Measurements from ENCODE around the gene QSOX2.

The QSOX2 gene

GRCh38 chr9:136187683-136188586 is 57.7 kb downstream of the QSOX2 start:
- Histone ChIP-seq H3K4me1 (ENCODE audit: control insufficient read depth, insufficient read depth, low read length) (no peaks in the 10 kb centered on the region), H3K27me3 (ENCODE audit: control insufficient read depth, insufficient read depth, low read length) (peaks cover 30% of the 10 kb centered on the region)

DNA sequence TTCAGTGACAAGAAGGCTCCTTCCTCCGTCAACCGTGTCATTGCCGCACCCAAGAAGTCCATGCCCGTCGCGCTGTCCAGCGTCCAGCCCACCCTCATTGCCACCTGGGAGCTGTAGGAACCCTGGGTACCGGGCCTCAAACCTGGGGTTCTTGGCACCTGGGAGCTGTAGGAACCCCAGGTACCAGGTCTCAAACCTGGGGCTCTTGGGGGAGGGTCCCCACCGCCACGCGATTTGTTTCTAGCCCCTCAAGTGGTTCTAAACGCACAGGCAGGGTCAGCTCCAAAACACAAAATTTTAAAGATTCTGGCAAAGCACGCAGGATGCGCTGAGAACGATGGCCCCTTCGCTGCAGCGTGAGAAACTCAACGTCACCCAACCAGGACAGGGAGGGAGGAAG is 58.4 kb downstream of the QSOX2 start:
- Histone ChIP-seq H3K27me3 (ENCODE audit: control insufficient read depth, insufficient read depth, low read length) (peaks cover 22% of the 10 kb centered on the region), H3K9me3 (ENCODE audit: control insufficient read depth, insufficient read depth, low read length) (no peaks in the 10 kb centered on the region), H3K4me3 (ENCODE audit: low read depth, low read length) (no peak overlapping the region), H3K36me3 (ENCODE audit: control insufficient read depth, insufficient read depth, low read length) (no peaks in the 10 kb centered on the region), H3K9ac (ENCODE audit: low read depth, low read length) (no peak overlapping the region), H3K4me1 (ENCODE audit: control insufficient read depth, insufficient read depth, low read length) (no peaks in the 10 kb centered on the region)

More at GRCh38 chr9:136187683-136188586, 57.7 kb downstream of the QSOX2 start:
- Histone ChIP-seq H3K4me3 (ENCODE audit: low read depth, low read length) (no peak overlapping the region), H3K9ac (ENCODE audit: low read depth, low read length) (no peak overlapping the region), H3K9me3 (ENCODE audit: control insufficient read depth, insufficient read depth, low read length) (no peaks in the 10 kb centered on the region), H3K36me3 (ENCODE audit: control insufficient read depth, insufficient read depth, low read length) (no peaks in the 10 kb centered on the region)

DNA sequence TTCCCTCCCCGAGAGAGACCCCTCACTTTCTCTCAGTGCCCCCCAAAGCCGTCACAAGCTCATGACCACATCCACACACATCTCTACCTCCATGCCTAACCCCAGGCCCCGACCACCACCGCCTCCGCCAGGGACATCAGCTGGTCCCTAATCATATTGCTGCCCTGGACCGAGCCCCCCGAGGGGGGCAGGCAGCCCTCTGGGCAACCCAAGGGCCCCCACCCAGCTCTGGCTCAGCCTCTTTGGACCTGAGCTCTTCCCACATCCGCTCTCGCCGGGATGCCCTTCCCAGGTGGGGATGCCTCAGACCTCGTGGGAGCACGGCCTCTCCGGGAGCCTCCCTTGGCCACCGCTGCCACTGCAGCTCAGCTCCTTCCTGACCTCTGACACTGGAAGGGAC is 59.2 kb downstream of the QSOX2 start:
- H3K36me3 ChIP-seq (ENCODE audit: control insufficient read depth, insufficient read depth, low read length): no peaks in the 10 kb centered on the region
- H3K4me3 ChIP-seq (ENCODE audit: low read depth, low read length): no peak overlapping the region
- H3K9me3 ChIP-seq (ENCODE audit: control insufficient read depth, insufficient read depth, low read length): no peaks in the 10 kb centered on the region
- H3K4me1 ChIP-seq (ENCODE audit: control insufficient read depth, insufficient read depth, low read length): no peaks in the 10 kb centered on the region
- H3K27me3 ChIP-seq (ENCODE audit: control insufficient read depth, insufficient read depth, low read length): peaks cover 14% of the 10 kb centered on the region
- no peak overlapping the region for H3K9ac ChIP-seq (ENCODE audit: low read depth, low read length)

GRCh38 chr9:136185596-136186366 is 59.8 kb downstream of the QSOX2 start:
- H3K4me1 ChIP-seq (ENCODE audit: control insufficient read depth, insufficient read depth, low read length): no peaks in the 10 kb centered on the region
- H3K4me3 ChIP-seq (ENCODE audit: low read depth, low read length): no peak overlapping the region
- no peaks in the 10 kb centered on the region for H3K9me3 ChIP-seq (ENCODE audit: control insufficient read depth, insufficient read depth, low read length)
- H3K27me3 ChIP-seq (ENCODE audit: control insufficient read depth, insufficient read depth, low read length): peaks cover 8% of the 10 kb centered on the region
- no peaks in the 10 kb centered on the region for H3K36me3 ChIP-seq (ENCODE audit: control insufficient read depth, insufficient read depth, low read length)
- no peak overlapping the region for H3K9ac ChIP-seq (ENCODE audit: low read depth, low read length)

- peaks cover 2% of the 10 kb centered on the region for H3K27me3 ChIP-seq (ENCODE audit: control insufficient read depth, insufficient read depth, low read length)
- H3K4me3 ChIP-seq (ENCODE audit: low read depth, low read length): no peak overlapping the region
- H3K9ac ChIP-seq (ENCODE audit: low read depth, low read length): no peak overlapping the region
- H3K9me3 ChIP-seq (ENCODE audit: control insufficient read depth, insufficient read depth, low read length): no peaks in the 10 kb centered on the region
- no peaks in the 10 kb centered on the region for H3K4me1 ChIP-seq (ENCODE audit: control insufficient read depth, insufficient read depth, low read length)
- H3K36me3 ChIP-seq (ENCODE audit: control insufficient read depth, insufficient read depth, low read length): no peaks in the 10 kb centered on the region
Observed at GRCh38 chr9:136185066-136185465, 60.5 kb downstream of the QSOX2 start.

DNA sequence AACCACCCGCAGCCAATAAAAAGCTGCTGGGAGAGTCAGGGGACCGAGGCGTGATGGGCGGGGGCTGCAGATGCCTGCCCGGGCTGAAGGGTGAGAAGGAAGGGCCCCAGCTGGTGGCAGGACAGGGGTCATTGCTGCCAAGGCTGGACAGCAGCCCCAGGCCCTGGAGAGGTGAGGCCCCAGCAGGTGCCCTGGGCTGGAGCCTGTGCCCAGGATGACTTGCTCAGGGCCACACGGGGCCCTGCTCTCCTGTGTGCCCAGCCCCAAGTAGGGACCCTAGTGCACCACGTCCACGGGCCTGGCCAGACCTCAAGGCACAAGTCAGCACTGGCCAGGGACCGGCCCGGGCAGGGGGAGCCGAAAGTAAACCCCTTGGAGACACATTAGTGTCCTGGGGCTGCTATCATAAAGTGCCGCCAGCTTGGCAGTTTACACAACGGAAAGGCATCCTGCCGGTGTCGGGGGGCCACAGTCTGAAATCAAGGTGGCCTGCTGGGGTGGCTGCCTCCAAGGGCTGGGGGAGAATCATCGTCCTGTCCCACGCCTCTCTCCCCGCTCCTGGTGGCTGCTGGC is 62.7 kb downstream of the QSOX2 start:
- Histone ChIP-seq H3K9ac (ENCODE audit: low read depth, low read length) (no peak overlapping the region), H3K36me3 (ENCODE audit: control insufficient read depth, insufficient read depth, low read length) (no peaks in the 10 kb centered on the region), H3K4me3 (ENCODE audit: low read depth, low read length) (no peak overlapping the region), H3K27me3 (ENCODE audit: control insufficient read depth, insufficient read depth, low read length) (no peaks in the 10 kb centered on the region), H3K4me1 (ENCODE audit: control insufficient read depth, insufficient read depth, low read length) (no peaks in the 10 kb centered on the region), H3K9me3 (ENCODE audit: control insufficient read depth, insufficient read depth, low read length) (no peaks in the 10 kb centered on the region)

- H3K9ac ChIP-seq (ENCODE audit: low read depth, low read length): no peak overlapping the region
- no peaks in the 10 kb centered on the region for H3K27me3 ChIP-seq (ENCODE audit: control insufficient read depth, insufficient read depth, low read length)
- no peaks in the 10 kb centered on the region for H3K9me3 ChIP-seq (ENCODE audit: control insufficient read depth, insufficient read depth, low read length)
- H3K36me3 ChIP-seq (ENCODE audit: control insufficient read depth, insufficient read depth, low read length): no peaks in the 10 kb centered on the region
- no peaks in the 10 kb centered on the region for H3K4me1 ChIP-seq (ENCODE audit: control insufficient read depth, insufficient read depth, low read length)
- no peak overlapping the region for H3K4me3 ChIP-seq (ENCODE audit: low read depth, low read length)
Observed at GRCh38 chr9:136182420-136182787, 63.2 kb downstream of the QSOX2 start.

DNA sequence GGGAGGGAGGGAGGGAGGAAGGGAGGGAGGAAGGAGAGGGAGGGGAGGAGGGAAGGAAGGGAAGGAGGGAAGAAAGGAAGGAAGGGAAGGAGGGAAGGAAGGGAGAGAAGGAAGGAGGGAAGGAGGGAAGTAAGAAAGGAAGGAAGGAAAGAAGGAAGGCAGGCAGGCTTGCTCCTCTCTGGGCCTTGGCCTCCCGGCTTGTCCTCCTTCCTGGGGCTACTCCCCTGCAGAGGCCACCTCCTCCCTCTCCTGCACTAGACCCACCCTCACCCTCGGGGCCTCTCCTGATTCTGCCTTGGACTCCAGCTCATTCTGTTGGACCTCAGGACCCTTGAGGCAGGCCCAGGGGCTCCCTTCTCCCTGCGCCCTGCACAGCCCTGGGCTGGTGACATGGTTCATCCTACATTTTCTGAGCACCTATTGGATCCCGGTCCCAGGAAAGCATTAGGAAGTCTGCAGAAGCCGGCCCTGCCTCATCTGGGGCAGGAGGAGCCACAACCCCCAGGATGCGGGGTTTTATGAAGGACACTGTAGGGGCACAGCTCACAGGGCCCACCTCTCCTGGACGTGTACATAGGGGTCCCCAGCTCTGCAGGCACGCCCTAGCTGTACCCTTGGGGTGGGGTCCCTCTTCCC is 63.7 kb downstream of the QSOX2 start:
- Histone ChIP-seq H3K9ac (ENCODE audit: low read depth, low read length) (no peak overlapping the region), H3K4me1 (ENCODE audit: control insufficient read depth, insufficient read depth, low read length) (no peaks in the 10 kb centered on the region), H3K4me3 (ENCODE audit: low read depth, low read length) (no peak overlapping the region), H3K9me3 (ENCODE audit: control insufficient read depth, insufficient read depth, low read length) (no peaks in the 10 kb centered on the region), H3K36me3 (ENCODE audit: control insufficient read depth, insufficient read depth, low read length) (no peaks in the 10 kb centered on the region), H3K27me3 (ENCODE audit: control insufficient read depth, insufficient read depth, low read length) (no peaks in the 10 kb centered on the region)

GRCh38 chr9:136180586-136180985 is 65.0 kb downstream of the QSOX2 start:
- no peak overlapping the region for H3K4me3 ChIP-seq (ENCODE audit: low read depth, low read length)
- H3K36me3 ChIP-seq (ENCODE audit: control insufficient read depth, insufficient read depth, low read length): no peaks in the 10 kb centered on the region
- no peaks in the 10 kb centered on the region for H3K9me3 ChIP-seq (ENCODE audit: control insufficient read depth, insufficient read depth, low read length)
- H3K4me1 ChIP-seq (ENCODE audit: control insufficient read depth, insufficient read depth, low read length): no peaks in the 10 kb centered on the region
- no peaks in the 10 kb centered on the region for H3K27me3 ChIP-seq (ENCODE audit: control insufficient read depth, insufficient read depth, low read length)
- no peak overlapping the region for H3K9ac ChIP-seq (ENCODE audit: low read depth, low read length)

DNA sequence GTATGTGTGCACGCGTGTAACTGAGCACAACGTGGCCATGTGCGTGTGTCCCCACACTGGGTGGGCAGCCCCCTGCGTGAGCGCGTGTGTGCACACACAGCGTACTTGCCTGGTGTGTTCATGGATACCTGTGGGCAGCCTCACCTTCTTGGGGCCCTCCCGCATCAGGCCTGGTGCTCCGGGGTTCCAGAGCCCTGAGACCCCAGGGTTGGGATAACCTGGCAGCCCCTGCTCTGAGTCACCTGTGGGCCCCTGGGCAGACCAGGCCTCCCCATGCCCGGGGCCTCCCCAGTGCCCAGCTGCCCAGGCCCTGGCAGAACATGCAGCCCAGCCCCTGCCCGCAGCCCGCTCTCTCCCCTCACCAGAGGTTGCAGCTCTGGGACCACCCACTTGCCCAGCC is 65.9 kb downstream of the QSOX2 start:
- H3K36me3 ChIP-seq (ENCODE audit: control insufficient read depth, insufficient read depth, low read length): no peaks in the 10 kb centered on the region
- no peaks in the 10 kb centered on the region for H3K9me3 ChIP-seq (ENCODE audit: control insufficient read depth, insufficient read depth, low read length)
- no peak overlapping the region for H3K9ac ChIP-seq (ENCODE audit: low read depth, low read length)
- no peak overlapping the region for H3K4me3 ChIP-seq (ENCODE audit: low read depth, low read length)
- no peaks in the 10 kb centered on the region for H3K27me3 ChIP-seq (ENCODE audit: control insufficient read depth, insufficient read depth, low read length)
- H3K4me1 ChIP-seq (ENCODE audit: control insufficient read depth, insufficient read depth, low read length): no peaks in the 10 kb centered on the region

DNA sequence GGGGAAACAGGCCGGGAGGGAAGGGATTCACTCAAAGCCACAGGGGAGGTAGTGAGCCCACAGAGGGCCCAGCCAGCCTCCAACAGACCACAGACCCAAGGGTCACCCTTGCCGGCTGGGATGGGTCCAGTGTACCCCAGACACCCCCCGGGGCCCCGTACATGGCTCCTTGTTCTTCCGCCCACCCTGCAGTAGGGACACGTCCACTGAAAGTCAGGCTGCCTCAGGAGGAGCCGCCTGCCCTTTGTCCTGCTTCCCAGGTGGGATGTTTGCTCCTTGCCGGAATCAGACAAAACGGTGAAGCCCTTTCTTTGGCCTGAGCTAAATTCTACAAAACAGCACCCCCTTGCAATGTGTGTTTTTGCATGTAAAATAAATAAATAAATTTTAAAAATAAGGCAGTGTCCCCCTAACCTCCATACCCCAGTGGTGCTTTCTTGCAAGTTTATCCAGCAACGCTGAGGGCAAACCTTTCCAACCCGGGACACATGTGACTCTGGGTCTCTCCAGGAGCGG is 66.5 kb downstream of the QSOX2 start:
- H3K4me1 ChIP-seq (ENCODE audit: control insufficient read depth, insufficient read depth, low read length): no peaks in the 10 kb centered on the region
- no peak overlapping the region for H3K4me3 ChIP-seq (ENCODE audit: low read depth, low read length)
- no peaks in the 10 kb centered on the region for H3K27me3 ChIP-seq (ENCODE audit: control insufficient read depth, insufficient read depth, low read length)
- H3K9ac ChIP-seq (ENCODE audit: low read depth, low read length): no peak overlapping the region
- no peaks in the 10 kb centered on the region for H3K36me3 ChIP-seq (ENCODE audit: control insufficient read depth, insufficient read depth, low read length)
- no peaks in the 10 kb centered on the region for H3K9me3 ChIP-seq (ENCODE audit: control insufficient read depth, insufficient read depth, low read length)

All from iPS-15b (cell line).